Stimulated activated CD8-positive, alpha-beta memory T cell treated with anti-CD3 and anti-CD28 coated beads, Interleukin-12 subunit alpha, Interleukin-12 subunit beta, amount 100 ng/mL, for 24 hours (primary cell): ENCODE measurements around the gene CASQ2.

Experiments
- DNase-seq: peaks from one replicate; pipeline ENCODE4 v3.0.0-alpha.2; 2020; ENCODE audit errors: extremely low read depth

The CASQ2 gene

DNA sequence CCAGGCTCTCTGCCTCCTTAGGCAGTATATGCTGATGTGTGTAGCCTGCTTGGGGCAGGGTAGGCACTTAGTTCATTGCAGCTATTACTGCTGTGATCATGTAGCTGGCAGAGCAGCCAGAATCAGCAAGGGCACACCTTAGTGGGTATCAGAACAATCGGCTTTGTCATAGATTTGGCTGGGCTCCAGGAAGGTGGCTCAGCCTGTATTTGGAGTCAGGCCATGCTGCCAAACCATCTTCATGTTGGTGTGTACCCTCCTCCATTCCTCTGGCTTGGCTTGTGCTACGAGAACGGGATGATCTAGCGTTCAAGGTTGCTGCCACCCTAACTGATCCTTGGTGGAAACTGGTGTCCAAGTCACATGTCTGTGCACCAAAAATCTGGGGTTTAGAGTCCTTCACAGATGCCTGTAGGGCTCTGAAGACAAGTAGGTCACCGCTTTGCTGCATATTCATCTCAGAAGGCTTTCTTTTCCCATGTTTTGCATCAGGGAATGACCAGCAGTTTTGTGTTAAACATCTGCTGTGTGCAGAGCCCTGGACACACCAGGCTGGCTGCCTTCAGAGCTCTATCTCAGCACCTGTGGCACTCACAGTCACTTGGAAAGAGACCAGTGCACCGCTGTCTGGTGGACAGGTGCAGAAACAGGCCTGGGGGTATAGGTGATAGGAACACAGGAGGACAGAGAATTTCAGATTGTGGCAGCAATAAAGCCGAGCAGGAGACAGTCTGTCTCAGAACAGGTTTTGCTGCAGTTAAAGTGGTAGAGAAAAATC lies 103.0 kb downstream of the CASQ2 start:
- DNase-seq = no peak

DNA sequence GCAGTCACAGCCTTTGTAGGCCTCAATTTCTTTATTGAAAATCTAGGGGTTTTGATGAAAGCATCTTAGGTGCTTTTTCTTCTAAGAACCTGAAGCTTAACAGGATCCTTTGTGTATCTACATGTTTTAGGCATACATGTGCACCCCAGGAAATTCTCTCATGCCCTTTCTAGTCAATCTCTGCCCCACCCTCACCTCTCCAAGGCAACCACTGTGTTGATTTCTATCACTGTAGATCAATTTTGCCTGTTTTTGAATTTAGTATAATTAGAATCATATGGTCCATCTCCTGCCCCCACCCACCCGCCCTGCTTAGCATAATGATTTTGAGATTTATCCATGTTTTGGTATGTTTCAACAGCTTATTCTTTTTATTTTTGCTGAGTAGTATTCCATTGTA lies 107.4 kb downstream of the CASQ2 start:
- no peak for DNase-seq

DNA sequence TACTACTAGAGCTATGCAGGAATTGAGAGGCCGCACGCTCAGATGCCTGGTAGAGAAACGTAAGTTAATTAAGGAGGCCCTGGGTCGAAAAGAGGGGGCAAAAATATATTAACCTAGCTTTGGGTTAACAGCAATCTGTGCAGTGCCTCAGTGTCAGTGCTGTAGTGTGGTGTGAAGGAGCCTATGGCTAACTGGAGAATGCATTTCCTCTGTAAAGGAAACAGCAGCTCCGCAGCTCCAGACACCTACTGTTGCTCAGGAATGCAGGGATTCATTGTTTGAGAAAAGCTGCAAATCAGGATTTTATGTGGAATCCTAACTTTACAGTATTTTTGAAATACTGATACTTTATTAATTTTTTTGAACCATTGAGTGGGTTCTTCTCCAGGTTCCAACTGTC lies 108.4 kb downstream of the CASQ2 start:
- no peak for DNase-seq

- DNase-seq = no peak
Measured at GRCh38 chr1:115658646-115659045, 109.9 kb downstream of the CASQ2 start.

DNA sequence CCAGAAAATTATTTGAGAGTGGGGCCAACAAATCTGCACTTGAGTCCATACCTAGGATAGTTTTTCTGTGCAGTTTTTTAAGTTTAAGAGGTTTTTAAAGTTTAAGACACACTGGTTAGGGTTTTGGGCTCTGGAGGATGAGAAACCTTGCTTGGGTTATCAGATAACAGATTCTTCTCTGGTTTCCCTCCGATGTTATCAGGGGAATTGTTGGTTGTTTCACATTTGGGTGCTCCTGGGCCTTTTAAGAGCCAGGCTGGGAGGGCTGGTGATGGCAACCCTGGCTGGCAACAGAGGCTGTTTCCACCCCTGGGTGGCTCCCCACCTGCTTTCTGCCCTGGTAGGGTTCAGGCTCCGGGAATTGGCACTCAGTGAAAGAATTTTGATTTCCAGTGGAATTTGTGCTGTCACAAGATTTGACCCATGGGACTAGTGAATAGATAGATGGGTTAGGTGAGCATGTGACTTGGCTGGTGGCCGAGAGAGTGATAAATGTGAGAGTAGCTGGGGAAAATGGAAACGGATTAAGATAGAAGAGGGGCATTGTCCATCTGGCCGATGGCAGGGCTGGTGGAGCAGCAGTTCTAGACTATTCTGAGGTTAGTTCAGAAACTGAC lies 111.9 kb downstream of the CASQ2 start:
- DNase-seq = no peak

DNA sequence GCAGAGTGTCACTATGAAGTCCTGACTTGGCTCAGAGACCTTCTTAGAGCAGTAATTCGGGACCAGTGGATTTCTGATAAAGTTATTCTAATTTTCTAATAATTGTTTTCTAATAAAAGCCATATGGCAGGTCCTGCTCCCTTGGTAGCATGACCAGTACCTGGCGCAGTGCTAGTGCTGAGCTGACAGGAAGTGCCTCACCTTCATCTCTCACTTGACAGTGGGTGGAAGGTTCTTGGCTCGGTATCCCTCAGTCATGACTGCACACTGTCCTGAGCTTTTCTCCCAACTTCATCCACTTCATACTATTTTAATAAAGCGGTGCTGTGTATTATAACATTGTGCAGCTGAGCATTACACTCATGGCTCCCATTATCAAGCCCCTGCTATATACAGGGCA lies 112.6 kb downstream of the CASQ2 start:
- DNase-seq = no peak

GRCh38 chr1:115655306-115655663 lies 113.2 kb downstream of the CASQ2 start:
- DNase-seq = no peak

- no peak for DNase-seq
Measured at GRCh38 chr1:115654663-115655305, 113.7 kb downstream of the CASQ2 start.

DNA sequence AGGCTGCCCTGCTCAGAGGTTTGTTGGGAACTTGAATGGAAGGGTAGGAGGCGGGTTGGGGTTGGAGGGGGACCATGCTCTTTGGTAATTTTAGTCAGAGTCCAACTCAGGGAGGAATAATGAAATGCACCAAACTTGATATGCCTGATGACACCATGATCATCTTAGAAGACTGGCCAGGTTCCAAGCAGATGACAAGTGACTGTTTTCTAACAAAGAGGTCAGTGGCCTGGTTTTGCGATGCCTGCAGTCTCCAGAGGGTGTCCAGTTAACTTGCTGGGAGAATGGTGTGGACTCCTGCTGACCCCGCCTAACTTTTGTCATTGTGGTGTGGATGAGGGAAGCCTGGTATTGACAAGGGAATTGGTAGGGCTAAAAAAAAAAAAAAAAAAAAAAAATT lies 114.4 kb downstream of the CASQ2 start:
- DNase-seq = no peak

GRCh38 chr1:115652236-115652788 lies 116.2 kb downstream of the CASQ2 start:
- DNase-seq = no peak

GRCh38 chr1:115651391-115651790 lies 117.1 kb downstream of the CASQ2 start:
- no peak for DNase-seq

- no peak for DNase-seq
Measured at GRCh38 chr1:115650961-115651360, 117.6 kb downstream of the CASQ2 start.
